ENCODE measurements around the gene QSOX2. TPM values are rescaled to one million over a fixed set of nuclear protein-coding genes. Genes with fewer than 3 reads are reported as not detected.
A peak's percentile ranks its signal among the peaks of the same experiment; 100 is the strongest.

The QSOX2 gene
- polyA plus RNA-seq, 3 donors from 2014 or later, result 0.59 to 0.89 TPM; not detected in 1

GRCh38 chr9:136216541-136217244, 28.9 kb downstream of the QSOX2 start:
- H3K4me1 Mint-ChIP-seq, result peaks cover 0 to 2% of the 10 kb centered on the region in 2 donors
- peaks cover 11 to 35% (median 23%) of the 10 kb centered on the region in 3 donors for H3K36me3 Mint-ChIP-seq
- H3K27me3 Mint-ChIP-seq (ENCODE audit: low read depth in 3 of 3), result no peaks in the 10 kb centered on the region
- no peak overlapping the region for H3K27ac Mint-ChIP-seq
- H3K4me3 Mint-ChIP-seq, result no peak overlapping the region
- H3K9me3 Mint-ChIP-seq, result no peaks in the 10 kb centered on the region
- no peak for DNase-seq

DNA sequence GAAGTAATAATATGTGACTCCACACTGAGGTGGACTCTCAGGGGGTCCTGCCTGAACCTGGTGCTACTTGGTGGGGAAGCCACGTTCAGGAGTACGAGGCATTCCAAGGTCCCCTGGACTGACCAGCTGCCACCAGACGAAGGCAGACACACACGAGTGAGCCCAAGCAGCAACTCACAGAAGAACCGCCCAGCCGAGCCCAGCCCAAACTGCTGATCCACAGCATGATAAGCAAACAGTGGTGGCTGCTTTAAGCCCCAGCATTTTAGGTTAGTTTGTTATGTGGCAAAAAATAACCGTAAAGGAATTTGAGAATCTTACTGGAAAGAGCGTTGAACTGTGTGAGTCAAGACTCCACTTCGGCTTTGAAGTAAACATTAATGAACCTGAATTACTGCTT, 31.9 kb downstream of the QSOX2 start:
- DNase-seq, result no peak
- Mint-ChIP-seq H3K36me3 (peaks cover 9 to 27% (median 23%) of the 10 kb centered on the region in 3 donors), H3K27me3 (ENCODE audit: low read depth in 3 of 3) (peaks cover 0 to 2% (median 0%) of the 10 kb centered on the region in 3 donors), H3K4me1 (no peaks in the 10 kb centered on the region), H3K9me3 (no peaks in the 10 kb centered on the region), H3K27ac (no peak overlapping the region), H3K4me3 (no peak overlapping the region)

DNA sequence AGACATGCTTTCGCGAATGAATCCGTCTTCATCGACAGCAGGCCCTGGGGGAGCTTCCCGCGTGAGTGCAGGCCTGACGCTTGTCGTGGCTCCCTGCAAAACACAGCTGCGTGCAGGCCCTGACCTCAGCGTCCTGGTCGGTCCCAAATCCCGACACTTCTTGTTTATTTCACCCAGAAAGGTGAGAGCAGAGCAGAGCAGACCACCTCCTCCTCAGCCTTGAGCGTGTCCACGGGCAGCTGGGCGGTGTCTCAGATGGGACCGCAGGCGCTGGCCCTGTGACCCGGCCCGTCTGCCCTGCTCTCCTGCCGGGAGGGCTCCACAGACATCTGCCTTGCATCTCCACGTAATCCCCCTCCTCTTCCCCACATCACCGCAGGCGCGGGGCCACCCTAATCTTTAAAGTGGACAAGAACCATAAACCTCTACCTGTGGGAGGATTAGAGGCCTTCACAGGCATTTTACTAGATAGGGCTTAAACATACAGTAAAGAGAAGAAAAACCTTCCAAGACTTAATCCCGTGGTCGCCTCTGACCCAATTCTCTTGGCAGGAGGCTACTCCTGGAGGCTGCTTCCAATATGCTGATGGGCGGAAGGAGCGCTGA, 33.2 kb downstream of the QSOX2 start:
- no peaks in the 10 kb centered on the region for H3K9me3 Mint-ChIP-seq
- peaks cover 0 to under 1% of the 10 kb centered on the region in 2 donors for H3K4me1 Mint-ChIP-seq
- H3K27ac Mint-ChIP-seq, result peak overlapping the region in 1 of 6 donors; percentile 22
- H3K4me3 Mint-ChIP-seq, result no peak overlapping the region
- peaks cover 13 to 33% (median 23%) of the 10 kb centered on the region in 3 donors for H3K36me3 Mint-ChIP-seq
- DNase-seq, result no peak
- H3K27me3 Mint-ChIP-seq (ENCODE audit: low read depth in 3 of 3), result peaks cover 0 to 2% (median 0%) of the 10 kb centered on the region in 3 donors

- peaks cover 0 to 2% (median 2%) of the 10 kb centered on the region in 3 donors for H3K27me3 Mint-ChIP-seq (ENCODE audit: low read depth in 3 of 3)
- H3K36me3 Mint-ChIP-seq, result peaks cover 18 to 40% (median 30%) of the 10 kb centered on the region in 3 donors
- H3K4me1 Mint-ChIP-seq, result peaks cover 5 to 8% of the 10 kb centered on the region in 2 donors
- H3K27ac Mint-ChIP-seq, result no peak overlapping the region
- H3K4me3 Mint-ChIP-seq, result no peak overlapping the region
- no peak for DNase-seq
- H3K9me3 Mint-ChIP-seq, result no peaks in the 10 kb centered on the region
Measured at GRCh38 chr9:136211441-136212344, 33.9 kb downstream of the QSOX2 start.

DNA sequence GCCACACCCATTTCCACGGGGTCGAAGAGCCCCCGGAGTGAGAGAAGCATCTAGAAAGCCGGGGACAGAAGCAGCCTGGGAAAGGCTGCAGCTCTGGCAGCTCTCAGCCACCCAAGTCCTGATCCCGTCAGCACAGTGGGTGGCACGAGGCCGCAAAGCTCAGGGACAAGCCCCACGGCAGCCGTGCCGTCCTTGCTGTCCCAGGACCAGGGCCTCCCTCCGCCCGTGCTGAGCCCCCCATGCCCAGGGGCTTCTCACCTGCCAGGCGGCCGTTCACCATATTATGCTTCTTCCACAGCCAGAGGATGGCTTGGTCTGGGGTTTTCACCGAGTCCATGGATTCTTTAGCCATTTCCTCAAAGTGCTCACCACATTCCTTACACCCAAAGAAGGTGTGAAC, 34.6 kb downstream of the QSOX2 start:
- no peak for DNase-seq
- Mint-ChIP-seq H3K27me3 (ENCODE audit: low read depth in 3 of 3) (peaks cover 2 to 4% (median 2%) of the 10 kb centered on the region in 3 donors), H3K4me1 (peaks cover 5 to 15% of the 10 kb centered on the region in 2 donors), H3K4me3 (no peak overlapping the region), H3K36me3 (peaks cover 25 to 45% (median 35%) of the 10 kb centered on the region in 3 donors), H3K27ac (no peak overlapping the region), H3K9me3 (no peaks in the 10 kb centered on the region)

GRCh38 chr9:136210276-136210675, 35.3 kb downstream of the QSOX2 start:
- Mint-ChIP-seq H3K27ac (no peak overlapping the region), H3K27me3 (ENCODE audit: low read depth in 3 of 3) (peaks cover 2 to 7% (median 4%) of the 10 kb centered on the region in 3 donors), H3K36me3 (peaks cover 24 to 40% (median 30%) of the 10 kb centered on the region in 3 donors), H3K4me3 (no peak overlapping the region), H3K9me3 (no peaks in the 10 kb centered on the region), H3K4me1 (peaks cover 5 to 16% of the 10 kb centered on the region in 2 donors)
- no peak for DNase-seq

- Mint-ChIP-seq H3K4me1 (peaks cover 5 to 16% of the 10 kb centered on the region in 2 donors), H3K27me3 (ENCODE audit: low read depth in 3 of 3) (peaks cover 2 to 7% (median 4%) of the 10 kb centered on the region in 3 donors), H3K9me3 (no peaks in the 10 kb centered on the region), H3K4me3 (no peak overlapping the region), H3K36me3 (peaks cover 22 to 35% (median 27%) of the 10 kb centered on the region in 3 donors), H3K27ac (no peak overlapping the region)
- DNase-seq, result no peak
Measured at GRCh38 chr9:136209786-136210185, 35.8 kb downstream of the QSOX2 start.

GRCh38 chr9:136209232-136209631, 36.4 kb downstream of the QSOX2 start:
- H3K4me1 Mint-ChIP-seq, result peaks cover 5 to 16% of the 10 kb centered on the region in 2 donors
- H3K27ac Mint-ChIP-seq, result no peak overlapping the region
- no peaks in the 10 kb centered on the region for H3K9me3 Mint-ChIP-seq
- H3K36me3 Mint-ChIP-seq, result peaks cover 21 to 33% (median 24%) of the 10 kb centered on the region in 3 donors
- peaks cover 3 to 7% (median 5%) of the 10 kb centered on the region in 3 donors for H3K27me3 Mint-ChIP-seq (ENCODE audit: low read depth in 3 of 3)
- no peak for DNase-seq
- no peak overlapping the region for H3K4me3 Mint-ChIP-seq

GRCh38 chr9:136208675-136209074, 36.9 kb downstream of the QSOX2 start:
- peaks cover 6 to 9% (median 8%) of the 10 kb centered on the region in 3 donors for H3K27me3 Mint-ChIP-seq (ENCODE audit: low read depth in 3 of 3)
- peaks cover 5 to 16% of the 10 kb centered on the region in 2 donors for H3K4me1 Mint-ChIP-seq
- no peak overlapping the region for H3K27ac Mint-ChIP-seq
- no peak for DNase-seq
- H3K4me3 Mint-ChIP-seq, result no peak overlapping the region
- no peaks in the 10 kb centered on the region for H3K9me3 Mint-ChIP-seq
- H3K36me3 Mint-ChIP-seq, result peaks cover 21 to 27% (median 22%) of the 10 kb centered on the region in 3 donors

DNA sequence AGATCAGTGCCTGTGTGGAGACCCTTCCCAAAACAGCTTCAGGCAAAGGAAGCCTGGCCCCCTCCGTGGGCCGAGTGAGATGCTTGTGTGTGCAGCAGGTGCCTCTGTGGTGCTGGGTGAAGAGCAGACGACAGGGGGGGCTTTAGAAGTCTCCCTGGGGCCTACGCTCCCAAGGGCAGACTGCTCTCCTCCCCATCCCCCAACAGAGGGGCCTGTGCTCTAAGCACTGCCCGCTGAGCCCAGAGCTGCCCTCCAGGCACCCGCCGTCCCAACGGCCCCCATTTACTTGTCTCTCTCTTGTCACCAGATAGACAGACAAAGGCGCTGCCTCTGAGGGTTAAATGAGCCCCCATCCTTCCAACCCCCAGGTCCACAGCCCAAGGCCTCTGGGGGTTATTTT, 38.0 kb downstream of the QSOX2 start:
- Mint-ChIP-seq H3K4me3 (no peak overlapping the region), H3K27ac (peak overlapping the region in 1 of 6 donors; percentile 10), H3K4me1 (peaks cover 5 to 16% of the 10 kb centered on the region in 2 donors), H3K27me3 (ENCODE audit: low read depth in 3 of 3) (peaks cover 8 to 10% (median 9%) of the 10 kb centered on the region in 3 donors), H3K9me3 (no peaks in the 10 kb centered on the region), H3K36me3 (peaks cover 16 to 21% (median 18%) of the 10 kb centered on the region in 3 donors)
- no peak for DNase-seq

- Mint-ChIP-seq H3K36me3 (peaks cover 13 to 19% (median 17%) of the 10 kb centered on the region in 3 donors), H3K4me1 (peaks cover 5 to 16% of the 10 kb centered on the region in 2 donors), H3K9me3 (no peaks in the 10 kb centered on the region), H3K27me3 (ENCODE audit: low read depth in 3 of 3) (peaks cover 8 to 10% (median 9%) of the 10 kb centered on the region in 3 donors), H3K4me3 (no peak overlapping the region), H3K27ac (peak overlapping the region in 2 of 6 donors; percentile 10 to 58)
- DNase-seq, result peak in 2 of 3 donors; percentile 19 to 36
Measured at GRCh38 chr9:136206602-136207275, 38.9 kb downstream of the QSOX2 start.

GRCh38 chr9:136205707-136205992, 40.0 kb downstream of the QSOX2 start:
- no peak for DNase-seq
- Mint-ChIP-seq H3K27ac (no peak overlapping the region), H3K9me3 (no peaks in the 10 kb centered on the region), H3K4me3 (no peak overlapping the region), H3K27me3 (ENCODE audit: low read depth in 3 of 3) (peaks cover 10 to 15% (median 10%) of the 10 kb centered on the region in 3 donors), H3K36me3 (peaks cover 13 to 19% (median 17%) of the 10 kb centered on the region in 3 donors), H3K4me1 (peaks cover 5 to 16% of the 10 kb centered on the region in 2 donors)
